Stomach (tissue), 9 donors: ENCODE measurements around the gene GFRA4. TPM values are rescaled to one million over a fixed set of nuclear protein-coding genes. Genes with fewer than 3 reads are reported as not detected.

Experiments used
- DNase-seq, 2 donors: peaks; one replicate each; pipeline versions ENCODE4 v3.0.0 to v3.0.0-alpha.2; 2013 to 2019
- H3K27ac ChIP-seq, 5 donors: fragments of 200-600 bp in 4 of 5; sonication (generic) in 4 of 5; one replicate each; pipeline ENCODE4 v1.5.1; 2013 to 2019; ENCODE audit warnings: mild to moderate bottlenecking in 1 of 5, moderate library complexity in 1 of 5
- H3K27me3 ChIP-seq, 3 donors: fragments of 200-600 bp; sonication (generic); one replicate each; pipeline ENCODE4 v1.5.1; 2017 to 2019; ENCODE audit warnings: mixed run types in 1 of 3
- H3K36me3 ChIP-seq, 4 donors: fragments of 200-600 bp; sonication (generic); 1 replicate in 3 of 4; 2 replicates in 1 of 4; pipeline ENCODE4 v1.5.1; 2016 to 2019
- H3K4me1 ChIP-seq, 4 donors: fragments of 200-600 bp; sonication (generic); one replicate each; pipeline ENCODE4 v1.5.1; 2016 to 2019
- H3K4me3 ChIP-seq, 4 donors: fragments of 200-600 bp; sonication (generic) in 3 of 4; one replicate each; pipeline ENCODE4 v1.5.1; 2016 to 2019; ENCODE audit warnings: mild to moderate bottlenecking in 1 of 4
- H3K9me3 ChIP-seq, 4 donors: fragments of 200-600 bp; sonication (generic); one replicate each; pipeline ENCODE4 v1.5.1; 2016 to 2019
- EP300 ChIP-seq: sonication (generic); formaldehyde crosslinking; IDR thresholded peaks from one replicate; pipeline ENCODE4 v1.6.1; 2017; ENCODE audit warnings: antibody characterized with exemption
- POLR2A ChIP-seq, 4 donors: fragments of 450-650 bp; IDR thresholded peaks; one replicate each; pipeline ENCODE4 v1.6.1; 2016; ENCODE audit warnings: antibody characterized with exemption in 4 of 4, control low read depth in 2 of 4, mild to moderate bottlenecking in 1 of 4, moderate library complexity in 1 of 4
- POLR2AphosphoS5 ChIP-seq, 3 donors: sonication (generic); formaldehyde crosslinking; IDR thresholded peaks; one replicate each; pipeline ENCODE4 v1.6.1; 2016; ENCODE audit warnings: antibody characterized with exemption in 3 of 3
- WGBS, 5 donors: extraction: QIAGEN DNeasy Blood & Tissue Kit in 3 of 5; methylation state at CpG; one replicate each; pipeline versions ENCODE4 v1.1.5 to v1.1.7; 2013 to 2018; 5-methylcytosine and 5-hydroxymethylcytosine counted together
- intact Hi-C: fragments of 100-400 bp; cut with DNase I; formaldehyde crosslinking; loops from one replicate; pipeline ENCODE4 v1.15.1; 2023; ENCODE audit warnings: low total_unique reads
- polyA plus RNA-seq, 3 donors: library from polyadenylated mRNA; stranded (reverse); fragments of 200-250 nt; gene quantifications; one replicate each; pipeline ENCODE4 v1.2.3, GENCODE V29; 2013
- total RNA-seq, 5 donors: library from RNA; depleted of rRNA; stranded (reverse); fragments of >200 nt; gene quantifications; one replicate each; pipeline versions ENCODE4 v1.1.0 to v1.2.3, GENCODE V29; 2014 to 2016
- TF ChIP-seq, protein P1 (sequence below), 7 experiments: fragments of 450-650 bp in 4 of 7; fragments of 200-600 bp in 3 of 7; sonication (generic) in 3 of 7; IDR thresholded peaks; one replicate each; pipeline ENCODE4 v1.5.1; 2016 to 2019; ENCODE audit warnings: antibody characterized with exemption in 7 of 7, control low read depth in 2 of 7, mild to moderate bottlenecking in 1 of 7
- donor health status: healthy with polysubstance abuse.
- donor health status: Bipolar disorder and iron deficiency.
- donor health status: healthy.

Gene GFRA4
- total and polyA plus RNA-seq, 8 donors = not detected

GRCh38 chr20:3692706-3693294 is 29.6 kb upstream of the GFRA4 start:
- no peaks in the 10 kb centered on the region for H3K27me3 ChIP-seq
- WGBS, 5 donors = 85 to 90% (median 86%) methylated on average over 10 to 23 of the region's 23 CpGs
- H3K27ac ChIP-seq = no peak overlapping the region
- TF ChIP-seq POLR2AphosphoS5 (IDR thresholded peaks at IDR 0.05) (no peak), EP300 (no peak), POLR2A (IDR thresholded peaks at IDR 0.05) (no peak)
- TF ChIP-seq, protein P1, sequence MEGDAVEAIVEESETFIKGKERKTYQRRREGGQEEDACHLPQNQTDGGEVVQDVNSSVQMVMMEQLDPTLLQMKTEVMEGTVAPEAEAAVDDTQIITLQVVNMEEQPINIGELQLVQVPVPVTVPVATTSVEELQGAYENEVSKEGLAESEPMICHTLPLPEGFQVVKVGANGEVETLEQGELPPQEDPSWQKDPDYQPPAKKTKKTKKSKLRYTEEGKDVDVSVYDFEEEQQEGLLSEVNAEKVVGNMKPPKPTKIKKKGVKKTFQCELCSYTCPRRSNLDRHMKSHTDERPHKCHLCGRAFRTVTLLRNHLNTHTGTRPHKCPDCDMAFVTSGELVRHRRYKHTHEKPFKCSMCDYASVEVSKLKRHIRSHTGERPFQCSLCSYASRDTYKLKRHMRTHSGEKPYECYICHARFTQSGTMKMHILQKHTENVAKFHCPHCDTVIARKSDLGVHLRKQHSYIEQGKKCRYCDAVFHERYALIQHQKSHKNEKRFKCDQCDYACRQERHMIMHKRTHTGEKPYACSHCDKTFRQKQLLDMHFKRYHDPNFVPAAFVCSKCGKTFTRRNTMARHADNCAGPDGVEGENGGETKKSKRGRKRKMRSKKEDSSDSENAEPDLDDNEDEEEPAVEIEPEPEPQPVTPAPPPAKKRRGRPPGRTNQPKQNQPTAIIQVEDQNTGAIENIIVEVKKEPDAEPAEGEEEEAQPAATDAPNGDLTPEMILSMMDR (IDR thresholded peaks at IDR 0.05) = no peak
- H3K4me3 ChIP-seq = no peak overlapping the region
- H3K9me3 ChIP-seq = peaks cover 0 to 7% (median 3%) of the 10 kb centered on the region in 4 donors
- DNase-seq = no peak
- H3K36me3 ChIP-seq = no peaks in the 10 kb centered on the region
- peaks cover 0 to 2% (median under 1%) of the 10 kb centered on the region in 4 donors for H3K4me1 ChIP-seq
- intact Hi-C loops = no loop called here

- no peak for DNase-seq
- intact Hi-C loops = no loop called here
- 71 to 88% (median 82%) methylated on average over 2 to 9 of the region's 9 CpGs for WGBS, 5 donors
- Histone ChIP-seq H3K27ac (no peak overlapping the region), H3K9me3 (peaks cover 0 to 7% (median 3%) of the 10 kb centered on the region in 4 donors), H3K4me3 (no peak overlapping the region), H3K36me3 (no peaks in the 10 kb centered on the region), H3K4me1 (peaks cover 0 to 11% (median 5%) of the 10 kb centered on the region in 4 donors), H3K27me3 (no peaks in the 10 kb centered on the region)
- no peak for TF ChIP-seq EP300
- TF ChIP-seq, protein P1 (IDR thresholded peaks at IDR 0.05) = no peak
- TF ChIP-seq POLR2AphosphoS5 (IDR thresholded peaks at IDR 0.05) = no peak
- TF ChIP-seq POLR2A (IDR thresholded peaks at IDR 0.05) = no peak
Observed at GRCh38 chr20:3691897-3692296, 28.7 kb upstream of the GFRA4 start.

- Histone ChIP-seq H3K27me3 (no peaks in the 10 kb centered on the region), H3K4me3 (no peak overlapping the region), H3K9me3 (peaks cover 0 to 2% (median under 1%) of the 10 kb centered on the region in 4 donors), H3K27ac (no peak overlapping the region), H3K4me1 (peaks cover 0 to 15% (median 9%) of the 10 kb centered on the region in 4 donors), H3K36me3 (no peaks in the 10 kb centered on the region)
- DNase-seq = no peak
- intact Hi-C loops = no loop called here
- WGBS, 5 donors = 86 to 92% (median 90%) methylated on average over 10 to 16 of the region's 16 CpGs
- TF ChIP-seq, protein P1 (IDR thresholded peaks at IDR 0.05) = no peak
- no peak for TF ChIP-seq POLR2AphosphoS5 (IDR thresholded peaks at IDR 0.05)
- no peak for TF ChIP-seq EP300
- no peak for TF ChIP-seq POLR2A (IDR thresholded peaks at IDR 0.05)
Observed at GRCh38 chr20:3691306-3691705, 28.1 kb upstream of the GFRA4 start.

DNA sequence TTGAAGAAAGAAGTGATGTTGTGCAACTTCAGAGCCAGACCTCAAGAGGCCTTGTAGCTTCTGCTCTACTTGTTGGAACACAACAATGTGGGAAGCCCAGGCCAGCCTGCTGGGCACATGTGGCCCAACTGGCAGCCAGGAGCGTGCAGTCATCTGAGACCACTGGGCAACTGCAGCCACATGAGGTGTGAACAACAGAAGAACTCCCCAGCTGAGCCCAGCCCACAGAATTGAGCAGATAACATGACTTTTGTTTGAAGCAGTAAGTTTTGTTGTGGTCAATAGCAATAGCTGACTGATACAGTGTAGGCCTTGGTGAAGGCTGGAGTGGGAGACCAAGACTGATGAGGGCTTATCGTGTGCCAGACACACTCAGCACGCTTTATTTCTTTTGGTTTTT is 27.2 kb upstream of the GFRA4 start:
- no peak for DNase-seq
- peaks cover 0 to 24% (median 11%) of the 10 kb centered on the region in 4 donors for H3K4me1 ChIP-seq
- TF ChIP-seq POLR2A (IDR thresholded peaks at IDR 0.05) (no peak), POLR2AphosphoS5 (IDR thresholded peaks at IDR 0.05) (no peak)
- TF ChIP-seq, protein P1 (IDR thresholded peaks at IDR 0.05) = no peak
- no peak overlapping the region for H3K4me3 ChIP-seq
- no peak overlapping the region for H3K27ac ChIP-seq
- intact Hi-C loops = no loop called here
- no peaks in the 10 kb centered on the region for H3K36me3 ChIP-seq
- no peaks in the 10 kb centered on the region for H3K9me3 ChIP-seq
- no peaks in the 10 kb centered on the region for H3K27me3 ChIP-seq
- 95 to 99% (median 97%) methylated on average over 3 of the region's 3 CpGs for WGBS, 5 donors
